ENCODE results near the gene SOD1. TPM values are rescaled to one million over a fixed set of nuclear protein-coding genes. Genes with fewer than 3 reads are reported as not detected.
A peak's percentile ranks its signal among the peaks of the same experiment; 100 is the strongest.

Gene SOD1
- total RNA-seq, 1 donor from 2014 or later, result 236 TPM

DNA sequence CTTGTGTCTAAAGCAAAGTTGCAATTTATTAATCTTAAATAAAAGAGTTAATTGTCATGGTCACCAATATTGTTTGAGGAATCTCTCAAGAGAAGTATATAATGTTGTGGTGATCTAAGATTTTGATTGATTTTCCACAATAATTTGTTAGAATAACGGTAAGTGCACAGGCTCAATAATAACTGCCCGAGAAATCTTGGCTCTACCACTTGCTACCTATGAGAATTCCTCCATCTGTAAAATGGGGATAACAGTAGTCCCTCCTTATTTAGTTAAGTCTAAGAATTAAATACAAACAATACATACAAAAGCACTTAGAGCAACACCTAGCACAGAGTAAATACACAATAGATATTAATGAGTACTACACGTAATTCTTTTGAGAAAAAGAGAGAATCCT lies 53.6 kb downstream of the SOD1 start:
- H3K27me3 Mint-ChIP-seq (ENCODE audit: low read depth, unreplicated experiment), result no peaks in the 10 kb centered on the region
- FAIRE-seq, result no peak
- Histone ChIP-seq H3K4me1 (ENCODE audit: insufficient read depth, low read length) (peaks cover 23% of the 10 kb centered on the region), H4K20me1 (ENCODE audit: insufficient read depth, low read length) (peaks cover 84% of the 10 kb centered on the region), H3K9ac (ENCODE audit: low read length) (no peak overlapping the region), H3K4me2 (ENCODE audit: low read length) (no peak overlapping the region), H3K36me3 (ENCODE audit: insufficient read depth, low read length) (no peaks in the 10 kb centered on the region), H3K27me3 (ENCODE audit: insufficient read depth, low read length) (no peaks in the 10 kb centered on the region), H3K4me3 (ENCODE audit: insufficient read depth, low read depth, low read length) (no peak overlapping the region), H3K9me3 (ENCODE audit: insufficient read depth, low read depth, low read length) (no peaks in the 10 kb centered on the region), H3K27ac (ENCODE audit: low read depth, low read length) (no peak overlapping the region), H2AFZ (ENCODE audit: low read depth, low read length) (no peak overlapping the region), H3K79me2 (ENCODE audit: insufficient read depth, low read length) (peaks cover 97% of the 10 kb centered on the region)
- no peak overlapping the region for H3K4me3 Mint-ChIP-seq (ENCODE audit: unreplicated experiment)
- no peak for DNase-seq (ENCODE audit: low read depth)
- peaks cover 48% of the 10 kb centered on the region for H3K4me1 Mint-ChIP-seq (ENCODE audit: low read depth, unreplicated experiment)
- H3K36me3 Mint-ChIP-seq (ENCODE audit: low read depth, unreplicated experiment), result no peaks in the 10 kb centered on the region
- no peak for TF ChIP-seq EZH2 (IDR thresholded peaks at IDR 0.05; ENCODE audit: insufficient read depth, low read length)
- TF ChIP-seq, protein P1, sequence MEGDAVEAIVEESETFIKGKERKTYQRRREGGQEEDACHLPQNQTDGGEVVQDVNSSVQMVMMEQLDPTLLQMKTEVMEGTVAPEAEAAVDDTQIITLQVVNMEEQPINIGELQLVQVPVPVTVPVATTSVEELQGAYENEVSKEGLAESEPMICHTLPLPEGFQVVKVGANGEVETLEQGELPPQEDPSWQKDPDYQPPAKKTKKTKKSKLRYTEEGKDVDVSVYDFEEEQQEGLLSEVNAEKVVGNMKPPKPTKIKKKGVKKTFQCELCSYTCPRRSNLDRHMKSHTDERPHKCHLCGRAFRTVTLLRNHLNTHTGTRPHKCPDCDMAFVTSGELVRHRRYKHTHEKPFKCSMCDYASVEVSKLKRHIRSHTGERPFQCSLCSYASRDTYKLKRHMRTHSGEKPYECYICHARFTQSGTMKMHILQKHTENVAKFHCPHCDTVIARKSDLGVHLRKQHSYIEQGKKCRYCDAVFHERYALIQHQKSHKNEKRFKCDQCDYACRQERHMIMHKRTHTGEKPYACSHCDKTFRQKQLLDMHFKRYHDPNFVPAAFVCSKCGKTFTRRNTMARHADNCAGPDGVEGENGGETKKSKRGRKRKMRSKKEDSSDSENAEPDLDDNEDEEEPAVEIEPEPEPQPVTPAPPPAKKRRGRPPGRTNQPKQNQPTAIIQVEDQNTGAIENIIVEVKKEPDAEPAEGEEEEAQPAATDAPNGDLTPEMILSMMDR (IDR thresholded peaks at IDR 0.05; ENCODE audit: insufficient read depth, low read depth, low read length), result no peak
- H3K27ac Mint-ChIP-seq (ENCODE audit: unreplicated experiment), result peak overlapping the region; percentile 53
- no peaks in the 10 kb centered on the region for H3K9me3 Mint-ChIP-seq (ENCODE audit: unreplicated experiment)

DNA sequence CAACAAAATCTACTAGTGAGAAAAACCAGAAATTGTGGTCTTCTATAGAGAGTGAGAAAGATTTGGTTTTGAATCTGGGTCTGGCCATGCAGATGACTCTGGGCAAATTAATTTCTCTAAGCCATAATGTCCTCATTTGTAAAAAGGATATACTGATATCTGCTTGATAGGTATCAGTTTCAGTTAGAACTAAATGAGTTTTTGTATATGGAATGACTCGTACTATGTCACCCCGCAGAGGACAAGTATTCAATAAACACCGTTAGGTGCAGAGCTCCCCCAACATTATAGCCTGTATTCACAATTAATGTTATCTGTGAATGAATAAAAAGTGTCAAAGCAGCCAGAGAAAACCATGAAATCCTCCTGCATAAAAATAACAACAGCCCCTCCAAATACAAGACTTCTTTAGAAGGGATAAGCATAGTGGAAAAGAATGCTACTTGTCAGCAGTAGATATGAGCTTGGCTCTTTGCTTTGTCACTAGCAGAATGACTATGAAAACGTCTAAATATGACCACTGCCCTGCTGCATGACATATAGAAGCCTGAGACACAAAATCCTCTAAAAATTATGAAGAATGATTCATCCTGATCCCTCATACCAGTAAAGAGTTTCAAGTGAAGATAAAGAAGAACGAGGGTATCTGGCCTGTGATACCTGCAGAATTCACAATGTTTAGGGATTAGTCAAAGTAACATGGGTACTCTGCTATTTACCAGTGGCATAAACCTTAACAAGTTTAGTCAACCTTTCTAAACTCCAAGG lies 54.7 kb downstream of the SOD1 start:
- FAIRE-seq (peak; percentile 76), DNase-seq (ENCODE audit: low read depth) (peak; percentile 33)
- no peak for TF ChIP-seq EZH2 (IDR thresholded peaks at IDR 0.05; ENCODE audit: insufficient read depth, low read length)
- TF ChIP-seq, protein P1 (IDR thresholded peaks at IDR 0.05; ENCODE audit: insufficient read depth, low read depth, low read length), result no peak
- H4K20me1 ChIP-seq (ENCODE audit: insufficient read depth, low read length), result peaks cover 85% of the 10 kb centered on the region
- Mint-ChIP-seq H3K4me3 (ENCODE audit: unreplicated experiment) (no peak overlapping the region), H3K36me3 (ENCODE audit: low read depth, unreplicated experiment) (no peaks in the 10 kb centered on the region), H3K27ac (ENCODE audit: unreplicated experiment) (peak overlapping the region; percentile 35), H3K9me3 (ENCODE audit: unreplicated experiment) (no peaks in the 10 kb centered on the region), H3K4me1 (ENCODE audit: low read depth, unreplicated experiment) (peaks cover 44% of the 10 kb centered on the region), H3K27me3 (ENCODE audit: low read depth, unreplicated experiment) (no peaks in the 10 kb centered on the region)
- H3K79me2 ChIP-seq (ENCODE audit: insufficient read depth, low read length), result peaks cover 97% of the 10 kb centered on the region
- H2AFZ ChIP-seq (ENCODE audit: low read depth, low read length), result no peak overlapping the region
- no peak overlapping the region for H3K4me3 ChIP-seq (ENCODE audit: insufficient read depth, low read depth, low read length)
- peak overlapping the region; percentile 2 for H3K27ac ChIP-seq (ENCODE audit: low read depth, low read length)
- H3K9me3 ChIP-seq (ENCODE audit: insufficient read depth, low read depth, low read length), result no peaks in the 10 kb centered on the region
- H3K4me2 ChIP-seq (ENCODE audit: low read length), result peak overlapping the region; percentile 22
- H3K27me3 ChIP-seq (ENCODE audit: insufficient read depth, low read length), result no peaks in the 10 kb centered on the region
- peaks cover 23% of the 10 kb centered on the region for H3K4me1 ChIP-seq (ENCODE audit: insufficient read depth, low read length)
- H3K9ac ChIP-seq (ENCODE audit: low read length), result no peak overlapping the region
- no peaks in the 10 kb centered on the region for H3K36me3 ChIP-seq (ENCODE audit: insufficient read depth, low read length)

DNA sequence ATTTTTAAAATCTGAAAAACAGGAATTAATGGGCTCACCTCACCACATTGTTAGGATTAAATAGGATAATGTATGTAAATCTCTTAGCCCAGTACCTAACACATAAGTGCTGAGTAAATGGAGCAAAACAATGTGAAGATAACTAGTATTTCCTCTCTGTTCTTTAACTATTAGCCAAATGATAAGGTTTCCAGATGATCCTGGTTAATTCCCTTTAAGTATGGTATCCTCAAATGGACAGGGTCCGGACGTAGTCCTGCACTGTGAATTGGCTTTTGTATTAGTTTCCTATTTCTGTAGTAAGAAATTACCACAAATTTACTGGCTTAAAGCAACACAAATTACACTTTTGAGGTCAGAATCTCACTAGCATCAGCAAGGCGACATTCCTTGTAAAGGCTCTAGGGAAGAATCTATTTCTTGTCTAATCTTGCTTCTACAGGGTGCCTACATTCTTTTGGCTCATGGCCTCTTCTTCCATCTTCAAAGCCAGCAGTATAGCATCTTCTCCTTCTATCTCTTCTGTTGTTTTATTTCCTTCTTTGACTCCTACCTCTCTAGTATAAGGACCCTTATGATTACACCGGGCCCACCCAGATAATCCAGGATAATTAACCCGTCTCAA lies 55.4 kb downstream of the SOD1 start:
- Mint-ChIP-seq H3K36me3 (ENCODE audit: low read depth, unreplicated experiment) (no peaks in the 10 kb centered on the region), H3K27me3 (ENCODE audit: low read depth, unreplicated experiment) (no peaks in the 10 kb centered on the region), H3K4me1 (ENCODE audit: low read depth, unreplicated experiment) (peaks cover 44% of the 10 kb centered on the region), H3K4me3 (ENCODE audit: unreplicated experiment) (no peak overlapping the region), H3K27ac (ENCODE audit: unreplicated experiment) (no peak overlapping the region), H3K9me3 (ENCODE audit: unreplicated experiment) (no peaks in the 10 kb centered on the region)
- TF ChIP-seq EZH2 (IDR thresholded peaks at IDR 0.05; ENCODE audit: insufficient read depth, low read length), result no peak
- TF ChIP-seq, protein P1 (IDR thresholded peaks at IDR 0.05; ENCODE audit: insufficient read depth, low read depth, low read length), result no peak
- DNase-seq (ENCODE audit: low read depth) (no peak), FAIRE-seq (peak; percentile 26)
- Histone ChIP-seq H3K27ac (ENCODE audit: low read depth, low read length) (no peak overlapping the region), H2AFZ (ENCODE audit: low read depth, low read length) (no peak overlapping the region), H4K20me1 (ENCODE audit: insufficient read depth, low read length) (peaks cover 83% of the 10 kb centered on the region), H3K9ac (ENCODE audit: low read length) (no peak overlapping the region), H3K4me1 (ENCODE audit: insufficient read depth, low read length) (peaks cover 23% of the 10 kb centered on the region), H3K27me3 (ENCODE audit: insufficient read depth, low read length) (no peaks in the 10 kb centered on the region), H3K4me2 (ENCODE audit: low read length) (peak overlapping the region; percentile 22), H3K36me3 (ENCODE audit: insufficient read depth, low read length) (no peaks in the 10 kb centered on the region), H3K4me3 (ENCODE audit: insufficient read depth, low read depth, low read length) (no peak overlapping the region), H3K79me2 (ENCODE audit: insufficient read depth, low read length) (peaks cover 97% of the 10 kb centered on the region), H3K9me3 (ENCODE audit: insufficient read depth, low read depth, low read length) (no peaks in the 10 kb centered on the region)

Measured in astrocyte (in vitro differentiated cells and primary cell).